Adrenal gland (tissue), 5 donors: ENCODE measurements around the gene PDE10A.

Experiments used
- CTCF ChIP-seq, 6 experiments: fragments of 450-650 bp in 4 of 6; fragments of 200-600 bp in 2 of 6; sonication (generic) in 1 of 6; IDR thresholded peaks; 1 replicate in 5 of 6; 2 replicates in 1 of 6; pipeline versions ENCODE4 v1.5.1 to v1.8.0; 2016 to 2021; ENCODE audit warnings: antibody characterized with exemption in 6 of 6, mild to moderate bottlenecking in 2 of 6, moderate library complexity in 1 of 6
- POLR2A ChIP-seq, 2 donors: fragments of 450-650 bp; IDR thresholded peaks; one replicate each; pipeline ENCODE4 v1.6.1; 2017; ENCODE audit warnings: antibody characterized with exemption in 2 of 2, mild to moderate bottlenecking in 2 of 2, moderate library complexity in 1 of 2
- donor health status: DM: no; HTN: no; CAD: no.

- TF ChIP-seq CTCF (IDR thresholded peaks at IDR 0.05): no peak
- TF ChIP-seq POLR2A (IDR thresholded peaks at IDR 0.05): no peak
Observed at GRCh38 chr6:165644586-165645266, 18.3 kb downstream of the PDE10A start.
